HL-60 (cell line): ENCODE results near the gene ZNRF3.
A peak's percentile ranks its signal among the peaks of the same experiment; 100 is the strongest.
"Not testable (repeated sequence)": the region's sequence is repeated elsewhere in the genome, so short reads cannot be mapped to it uniquely, and the experiment has no call there.

ENCODE experiments used
- DNase-seq, 2 experiments: peaks; one replicate each; pipeline ENCODE4 v3.0.0-alpha.2; 2010 to 2020; ENCODE audit warnings: low read depth in 1 of 2, low spot score in 1 of 2
- H3K27ac ChIP-seq: fragments of 250-450 bp; sonication (Bioruptor Pico); replicated peaks from 2 replicates; pipeline ENCODE4 v1.5.1; 2020; ENCODE audit warnings: mild to moderate bottlenecking, moderate library complexity
- H3K27me3 ChIP-seq: fragments of 250-450 bp; sonication (Bioruptor Pico); 2 replicates; pipeline ENCODE4 v1.5.1; 2021; ENCODE audit warnings: mild to moderate bottlenecking, moderate library complexity; ENCODE audit not compliant: insufficient read depth, poor library complexity, severe bottlenecking
- H3K4me3 ChIP-seq: replicated peaks from 2 replicates; pipeline ENCODE4 v1.5.1; 2011; ENCODE audit warnings: mild to moderate bottlenecking, control low read depth, low read length; ENCODE audit not compliant: insufficient read depth
- CTCF ChIP-seq: IDR thresholded peaks from one replicate; pipeline ENCODE4 v1.5.1; 2011; ENCODE audit warnings: low read length, control low read depth, inconsistent platforms; ENCODE audit not compliant: insufficient read depth
- GABPA ChIP-seq: IDR thresholded peaks from 2 replicates; pipeline ENCODE4 v1.6.1; 2012; ENCODE audit warnings: low read depth
- POLR2AphosphoS5 ChIP-seq: IDR thresholded peaks from 2 replicates; pipeline ENCODE4 v1.6.1; 2012; ENCODE audit warnings: low read depth
- SPI1 ChIP-seq: IDR thresholded peaks from 2 replicates; pipeline ENCODE4 v1.6.1; 2012; ENCODE audit warnings: low read depth, mild to moderate bottlenecking, borderline replicate concordance
- TF ChIP-seq, protein P1 (sequence below): IDR thresholded peaks from 2 replicates; pipeline ENCODE4 v1.6.1; 2012; ENCODE audit warnings: low read depth; ENCODE audit not compliant: insufficient replicate concordance

ZNRF3 gene

DNA sequence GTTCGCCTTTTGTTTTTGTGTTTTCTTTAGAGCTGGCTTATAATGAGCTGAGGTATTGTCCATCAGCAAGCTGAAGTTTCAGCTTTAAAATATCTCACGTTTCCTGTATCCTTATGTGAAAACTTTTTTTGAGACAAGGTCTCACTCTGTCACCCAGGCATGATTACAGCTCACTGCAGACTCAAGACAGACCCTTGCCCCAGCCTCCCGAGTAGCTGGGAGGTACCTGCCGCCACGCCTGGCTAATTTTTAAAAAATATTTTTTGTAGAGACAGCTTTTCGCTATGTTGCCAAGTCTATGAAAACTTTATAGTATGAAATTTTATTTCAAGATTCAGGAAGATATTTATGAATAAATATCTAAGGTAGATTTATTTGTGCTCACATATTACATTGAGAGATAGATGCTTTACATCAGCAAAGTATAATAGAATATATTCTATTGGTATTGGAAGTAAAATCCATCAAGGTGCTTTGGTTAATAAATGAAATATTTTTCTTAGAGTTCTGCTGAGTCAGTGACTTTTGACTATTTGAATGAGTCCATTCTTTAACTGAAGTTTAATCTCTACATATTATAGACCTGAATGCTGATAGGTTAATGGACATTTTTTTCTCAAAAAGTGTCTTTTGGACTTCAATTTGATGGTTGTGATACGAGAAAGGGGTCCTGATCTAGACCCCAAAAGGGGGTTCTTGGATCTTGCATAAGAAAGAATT, 199.6 kb downstream of the ZNRF3 start:
- Histone ChIP-seq H3K27me3 (no peaks in the 10 kb centered on the region), H3K27ac (no peak overlapping the region), H3K4me3 (no peak overlapping the region)
- TF ChIP-seq, protein P1, sequence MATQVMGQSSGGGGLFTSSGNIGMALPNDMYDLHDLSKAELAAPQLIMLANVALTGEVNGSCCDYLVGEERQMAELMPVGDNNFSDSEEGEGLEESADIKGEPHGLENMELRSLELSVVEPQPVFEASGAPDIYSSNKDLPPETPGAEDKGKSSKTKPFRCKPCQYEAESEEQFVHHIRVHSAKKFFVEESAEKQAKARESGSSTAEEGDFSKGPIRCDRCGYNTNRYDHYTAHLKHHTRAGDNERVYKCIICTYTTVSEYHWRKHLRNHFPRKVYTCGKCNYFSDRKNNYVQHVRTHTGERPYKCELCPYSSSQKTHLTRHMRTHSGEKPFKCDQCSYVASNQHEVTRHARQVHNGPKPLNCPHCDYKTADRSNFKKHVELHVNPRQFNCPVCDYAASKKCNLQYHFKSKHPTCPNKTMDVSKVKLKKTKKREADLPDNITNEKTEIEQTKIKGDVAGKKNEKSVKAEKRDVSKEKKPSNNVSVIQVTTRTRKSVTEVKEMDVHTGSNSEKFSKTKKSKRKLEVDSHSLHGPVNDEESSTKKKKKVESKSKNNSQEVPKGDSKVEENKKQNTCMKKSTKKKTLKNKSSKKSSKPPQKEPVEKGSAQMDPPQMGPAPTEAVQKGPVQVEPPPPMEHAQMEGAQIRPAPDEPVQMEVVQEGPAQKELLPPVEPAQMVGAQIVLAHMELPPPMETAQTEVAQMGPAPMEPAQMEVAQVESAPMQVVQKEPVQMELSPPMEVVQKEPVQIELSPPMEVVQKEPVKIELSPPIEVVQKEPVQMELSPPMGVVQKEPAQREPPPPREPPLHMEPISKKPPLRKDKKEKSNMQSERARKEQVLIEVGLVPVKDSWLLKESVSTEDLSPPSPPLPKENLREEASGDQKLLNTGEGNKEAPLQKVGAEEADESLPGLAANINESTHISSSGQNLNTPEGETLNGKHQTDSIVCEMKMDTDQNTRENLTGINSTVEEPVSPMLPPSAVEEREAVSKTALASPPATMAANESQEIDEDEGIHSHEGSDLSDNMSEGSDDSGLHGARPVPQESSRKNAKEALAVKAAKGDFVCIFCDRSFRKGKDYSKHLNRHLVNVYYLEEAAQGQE, result no peak
- TF ChIP-seq GABPA, result no peak
- DNase-seq, result no peak

DNA sequence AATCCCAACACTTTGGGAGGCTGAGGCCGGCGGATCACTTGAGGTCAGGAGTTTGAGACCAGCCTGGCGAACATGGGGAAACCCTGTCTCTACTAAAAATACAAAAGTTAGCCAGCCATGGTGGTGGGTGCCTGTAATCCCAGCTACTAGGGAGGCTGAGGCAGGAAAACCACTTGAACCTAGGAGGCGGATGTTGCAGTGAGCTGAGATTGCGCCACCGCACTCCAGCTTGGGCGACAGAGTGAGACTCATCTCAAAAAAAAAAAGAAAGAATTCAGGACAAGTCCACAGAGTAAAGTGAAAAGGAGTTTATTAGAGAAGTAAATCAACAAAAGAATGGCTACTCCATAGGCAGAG, 200.2 kb downstream of the ZNRF3 start:
- peak in 1 of 2 experiments; percentile 62 for DNase-seq
- H3K27ac ChIP-seq, result peak overlapping the region; percentile 41; the same call in 1 of the 2 replicates
- H3K27me3 ChIP-seq, H3K4me3 ChIP-seq: not testable (repeated sequence)

- H3K27ac ChIP-seq, result peak overlapping the region; percentile 41; the same call in 1 of the 2 replicates
- H3K27me3 ChIP-seq, result no peaks in the 10 kb centered on the region
- peak in 1 of 2 experiments; percentile 19 for DNase-seq
- TF ChIP-seq CTCF (no peak), GABPA (no peak), POLR2AphosphoS5 (no peak)
- TF ChIP-seq, protein P1, result no peak
- no peak overlapping the region for H3K4me3 ChIP-seq
Observed at GRCh38 chr22:29083933-29084591, 200.7 kb downstream of the ZNRF3 start.

- Histone ChIP-seq H3K27ac (no peak overlapping the region), H3K27me3 (no peaks in the 10 kb centered on the region), H3K4me3 (no peak overlapping the region)
- no peak for DNase-seq
- no peak for TF ChIP-seq SPI1
- TF ChIP-seq CTCF, result no peak
- TF ChIP-seq POLR2AphosphoS5, result no peak
- TF ChIP-seq, protein P1, result no peak
- TF ChIP-seq GABPA, result no peak
Observed at GRCh38 chr22:29087012-29087411, 203.6 kb downstream of the ZNRF3 start.
